ENCODE measurements around the gene LRRC18. TPM values are rescaled to one million over a fixed set of nuclear protein-coding genes. Genes with fewer than 3 reads are reported as not detected.

LRRC18 gene
- total RNA-seq, 1 experiment from 2014 or later, result not detected

DNA sequence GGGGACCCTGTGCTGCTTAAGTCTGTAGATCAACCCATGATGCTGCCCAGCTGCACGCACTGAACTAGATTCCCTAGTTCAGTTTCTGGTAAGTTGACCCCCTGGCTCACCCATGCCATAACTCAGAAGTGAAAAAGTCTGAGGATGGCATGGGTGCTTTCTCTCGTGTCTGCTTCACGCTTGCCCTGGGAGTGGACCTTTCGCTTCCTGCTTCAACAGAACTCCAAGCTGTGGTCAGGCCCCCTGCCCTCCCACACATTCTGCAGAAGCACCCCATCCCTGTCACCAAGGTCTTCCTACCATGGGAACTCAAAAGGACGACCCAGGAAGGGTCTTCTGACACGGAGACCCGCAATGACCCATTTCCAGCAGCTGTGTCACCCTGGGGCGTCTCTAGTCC, 39.9 kb downstream of the LRRC18 start:
- no TSS peak for BruUV-seq (replicated peaks)
- no peak overlapping the region for H3K27ac Mint-ChIP-seq (ENCODE audit: unreplicated experiment)

DNA sequence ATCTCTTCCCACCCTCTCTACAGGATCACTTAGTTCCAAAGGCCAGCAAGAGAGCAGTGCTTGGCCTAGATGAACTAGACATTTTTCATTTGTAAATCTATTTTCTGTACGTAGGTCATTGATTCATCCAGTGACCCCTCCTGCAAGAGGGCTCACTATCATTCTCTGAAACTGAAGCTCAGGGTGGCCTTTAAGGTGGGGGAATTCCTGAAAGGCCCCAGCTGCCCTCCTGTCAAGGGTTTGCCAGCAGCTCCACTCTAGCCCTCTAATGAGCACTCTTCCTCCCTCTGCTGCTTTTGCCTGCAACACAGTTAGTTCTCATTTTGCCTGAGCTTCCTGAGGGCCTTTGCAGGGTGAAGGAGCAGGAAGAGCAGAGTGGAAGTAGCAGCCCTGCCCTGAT, 41.2 kb downstream of the LRRC18 start:
- intact Hi-C loops (cut with micrococcal nuclease; ENCODE audit: unreplicated experiment), result no loop called here
- Mint-ChIP-seq H3K36me3 (ENCODE audit: insufficient read depth, unreplicated experiment) (no peaks in the 10 kb centered on the region), H3K9me3 (ENCODE audit: low read depth, unreplicated experiment) (no peaks in the 10 kb centered on the region), H3K27ac (ENCODE audit: unreplicated experiment) (no peak overlapping the region), H3K4me3 (ENCODE audit: low read depth, unreplicated experiment) (no peak overlapping the region), H3K27me3 (ENCODE audit: unreplicated experiment) (peaks cover 66% of the 10 kb centered on the region), H3K4me1 (ENCODE audit: low read depth, unreplicated experiment) (no peaks in the 10 kb centered on the region)
- TF ChIP-seq, protein P1, sequence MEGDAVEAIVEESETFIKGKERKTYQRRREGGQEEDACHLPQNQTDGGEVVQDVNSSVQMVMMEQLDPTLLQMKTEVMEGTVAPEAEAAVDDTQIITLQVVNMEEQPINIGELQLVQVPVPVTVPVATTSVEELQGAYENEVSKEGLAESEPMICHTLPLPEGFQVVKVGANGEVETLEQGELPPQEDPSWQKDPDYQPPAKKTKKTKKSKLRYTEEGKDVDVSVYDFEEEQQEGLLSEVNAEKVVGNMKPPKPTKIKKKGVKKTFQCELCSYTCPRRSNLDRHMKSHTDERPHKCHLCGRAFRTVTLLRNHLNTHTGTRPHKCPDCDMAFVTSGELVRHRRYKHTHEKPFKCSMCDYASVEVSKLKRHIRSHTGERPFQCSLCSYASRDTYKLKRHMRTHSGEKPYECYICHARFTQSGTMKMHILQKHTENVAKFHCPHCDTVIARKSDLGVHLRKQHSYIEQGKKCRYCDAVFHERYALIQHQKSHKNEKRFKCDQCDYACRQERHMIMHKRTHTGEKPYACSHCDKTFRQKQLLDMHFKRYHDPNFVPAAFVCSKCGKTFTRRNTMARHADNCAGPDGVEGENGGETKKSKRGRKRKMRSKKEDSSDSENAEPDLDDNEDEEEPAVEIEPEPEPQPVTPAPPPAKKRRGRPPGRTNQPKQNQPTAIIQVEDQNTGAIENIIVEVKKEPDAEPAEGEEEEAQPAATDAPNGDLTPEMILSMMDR (IDR thresholded peaks at IDR 0.05; ENCODE audit: unreplicated experiment), result no peak
- BruUV-seq (replicated peaks), result no TSS peak
- CTCF ChIA-PET, result no interaction called here
- DNase-seq, result no peak

More for the DNA sequence above, 39.9 kb downstream of the LRRC18 start:
- H3K4me1 Mint-ChIP-seq (ENCODE audit: low read depth, unreplicated experiment), result no peaks in the 10 kb centered on the region
- no peaks in the 10 kb centered on the region for H3K9me3 Mint-ChIP-seq (ENCODE audit: low read depth, unreplicated experiment)
- no peaks in the 10 kb centered on the region for H3K36me3 Mint-ChIP-seq (ENCODE audit: insufficient read depth, unreplicated experiment)
- DNase-seq, result no peak
- no peak overlapping the region for H3K4me3 Mint-ChIP-seq (ENCODE audit: low read depth, unreplicated experiment)
- CTCF ChIA-PET, result no interaction called here
- intact Hi-C loops (cut with micrococcal nuclease; ENCODE audit: unreplicated experiment), result no loop called here
- H3K27me3 Mint-ChIP-seq (ENCODE audit: unreplicated experiment), result peaks cover 72% of the 10 kb centered on the region
- TF ChIP-seq, protein P1 (IDR thresholded peaks at IDR 0.05; ENCODE audit: unreplicated experiment), result no peak

DNA sequence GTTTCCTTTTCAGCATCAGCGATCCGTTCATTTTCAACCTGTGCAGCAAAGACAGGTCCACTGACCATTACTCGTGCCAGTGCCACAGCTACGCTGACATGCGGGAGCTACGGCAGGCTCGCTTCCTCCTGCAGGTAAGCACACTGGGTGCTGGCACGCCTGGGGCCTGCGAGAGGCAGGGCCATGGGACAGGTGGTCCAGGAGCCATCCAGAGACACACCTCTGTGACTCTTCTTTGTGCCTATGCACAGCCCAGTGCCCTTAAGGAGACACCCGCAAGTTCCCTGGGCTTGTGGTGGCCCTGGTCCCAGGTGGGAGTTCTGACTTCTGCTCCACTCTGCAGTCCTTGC, 42.2 kb downstream of the LRRC18 start:
- Mint-ChIP-seq H3K27me3 (ENCODE audit: unreplicated experiment) (peaks cover 66% of the 10 kb centered on the region), H3K4me3 (ENCODE audit: low read depth, unreplicated experiment) (no peak overlapping the region), H3K4me1 (ENCODE audit: low read depth, unreplicated experiment) (no peaks in the 10 kb centered on the region), H3K27ac (ENCODE audit: unreplicated experiment) (no peak overlapping the region), H3K9me3 (ENCODE audit: low read depth, unreplicated experiment) (no peaks in the 10 kb centered on the region), H3K36me3 (ENCODE audit: insufficient read depth, unreplicated experiment) (no peaks in the 10 kb centered on the region)
- no TSS peak for BruUV-seq (replicated peaks)
- TF ChIP-seq, protein P1 (IDR thresholded peaks at IDR 0.05; ENCODE audit: unreplicated experiment), result no peak
- CTCF ChIA-PET, result no interaction called here
- intact Hi-C loops (cut with micrococcal nuclease; ENCODE audit: unreplicated experiment), result no loop called here
- no peak for DNase-seq

DNA sequence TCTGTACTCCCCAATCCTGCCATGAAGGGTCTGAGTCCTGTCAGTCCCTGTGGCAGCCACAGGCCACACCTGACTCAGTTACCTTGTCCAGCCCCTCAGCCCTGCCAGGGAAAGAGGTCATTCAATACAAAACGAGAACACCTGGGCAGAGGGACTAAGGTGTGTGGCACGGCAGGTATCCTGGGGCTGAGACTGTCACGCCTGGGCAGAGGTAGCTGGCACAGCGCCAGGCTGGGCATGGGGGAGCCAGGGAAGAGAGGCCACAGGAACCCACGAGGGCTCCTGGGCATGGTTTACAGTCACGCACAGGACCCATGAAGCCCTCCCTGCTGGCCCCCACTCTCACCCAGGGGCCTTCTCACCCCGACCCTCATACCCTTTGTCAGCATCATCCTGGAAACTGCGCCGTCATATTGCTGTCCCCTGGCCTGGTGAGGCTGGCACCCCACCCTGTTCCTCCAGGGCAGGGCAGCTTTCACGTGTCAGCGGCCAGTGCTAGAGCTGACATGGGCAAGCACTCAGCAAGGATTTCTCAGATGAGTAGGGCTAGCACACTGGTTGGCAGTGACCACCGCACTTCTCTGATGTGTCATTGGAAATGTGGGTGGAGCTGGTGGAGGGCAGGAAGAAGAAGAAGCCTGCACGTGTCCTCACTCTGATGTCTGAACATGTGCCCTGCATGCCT, 42.7 kb downstream of the LRRC18 start:
- no TSS peak for BruUV-seq (replicated peaks)
- intact Hi-C loops (cut with micrococcal nuclease; ENCODE audit: unreplicated experiment), result no loop called here

More for the DNA sequence above, 42.7 kb downstream of the LRRC18 start:
- no peak overlapping the region for H3K4me3 Mint-ChIP-seq (ENCODE audit: low read depth, unreplicated experiment)
- no peaks in the 10 kb centered on the region for H3K36me3 Mint-ChIP-seq (ENCODE audit: insufficient read depth, unreplicated experiment)
- H3K9me3 Mint-ChIP-seq (ENCODE audit: low read depth, unreplicated experiment), result no peaks in the 10 kb centered on the region
- no peak for DNase-seq
- CTCF ChIA-PET, result interaction anchor here (0.7 kb wide), 1 partner anchor 19 kb away, joined by 4 read pairs; no protein-coding TSS in a partner anchor
- no peaks in the 10 kb centered on the region for H3K4me1 Mint-ChIP-seq (ENCODE audit: low read depth, unreplicated experiment)
- H3K27ac Mint-ChIP-seq (ENCODE audit: unreplicated experiment), result no peak overlapping the region
- TF ChIP-seq, protein P1 (IDR thresholded peaks at IDR 0.05; ENCODE audit: unreplicated experiment), result no peak
- peaks cover 66% of the 10 kb centered on the region for H3K27me3 Mint-ChIP-seq (ENCODE audit: unreplicated experiment)
